ENCODE measurements around the gene EFCAB6. TPM values are rescaled to one million over a fixed set of nuclear protein-coding genes. Genes with fewer than 3 reads are reported as not detected.
A peak's percentile ranks its signal among the peaks of the same experiment; 100 is the strongest.

Gene EFCAB6
- total and polyA plus RNA-seq, 7 donors, result 0.45 to 5.7 (median 1.8) TPM

DNA sequence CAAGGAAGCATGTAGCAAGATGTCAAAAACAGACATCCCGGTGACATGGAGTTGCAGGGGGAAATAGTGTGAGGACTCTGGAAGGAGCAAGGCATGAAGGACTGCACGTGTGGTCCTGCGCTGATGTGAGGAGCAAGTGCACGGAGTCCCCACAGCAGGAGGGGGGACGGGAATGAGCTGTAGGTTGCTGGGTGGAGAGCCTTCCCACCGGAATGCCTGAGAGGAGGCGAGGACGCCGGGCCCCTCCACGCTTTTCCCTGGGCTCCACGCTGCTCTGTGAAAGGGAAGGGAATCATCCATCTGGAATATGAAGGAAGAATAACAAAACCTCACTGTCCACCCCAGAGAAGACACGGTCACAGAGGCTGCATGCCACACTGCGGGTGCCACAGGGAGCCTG lies 23.6 kb upstream of the EFCAB6 start:
- WGBS, 2 donors, result 85 to 93% methylated on average over 13 of the region's 13 CpGs
- intact Hi-C loops (cut with DNase I), result no loop called here
- TF ChIP-seq, protein P1, sequence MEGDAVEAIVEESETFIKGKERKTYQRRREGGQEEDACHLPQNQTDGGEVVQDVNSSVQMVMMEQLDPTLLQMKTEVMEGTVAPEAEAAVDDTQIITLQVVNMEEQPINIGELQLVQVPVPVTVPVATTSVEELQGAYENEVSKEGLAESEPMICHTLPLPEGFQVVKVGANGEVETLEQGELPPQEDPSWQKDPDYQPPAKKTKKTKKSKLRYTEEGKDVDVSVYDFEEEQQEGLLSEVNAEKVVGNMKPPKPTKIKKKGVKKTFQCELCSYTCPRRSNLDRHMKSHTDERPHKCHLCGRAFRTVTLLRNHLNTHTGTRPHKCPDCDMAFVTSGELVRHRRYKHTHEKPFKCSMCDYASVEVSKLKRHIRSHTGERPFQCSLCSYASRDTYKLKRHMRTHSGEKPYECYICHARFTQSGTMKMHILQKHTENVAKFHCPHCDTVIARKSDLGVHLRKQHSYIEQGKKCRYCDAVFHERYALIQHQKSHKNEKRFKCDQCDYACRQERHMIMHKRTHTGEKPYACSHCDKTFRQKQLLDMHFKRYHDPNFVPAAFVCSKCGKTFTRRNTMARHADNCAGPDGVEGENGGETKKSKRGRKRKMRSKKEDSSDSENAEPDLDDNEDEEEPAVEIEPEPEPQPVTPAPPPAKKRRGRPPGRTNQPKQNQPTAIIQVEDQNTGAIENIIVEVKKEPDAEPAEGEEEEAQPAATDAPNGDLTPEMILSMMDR (IDR thresholded peaks at IDR 0.05), result no peak
- no peak for TF ChIP-seq EP300 (IDR thresholded peaks at IDR 0.05)
- no peak for TF ChIP-seq POLR2AphosphoS5 (IDR thresholded peaks at IDR 0.05)
- no peak for TF ChIP-seq POLR2A (IDR thresholded peaks at IDR 0.05)
- no peak overlapping the region for H3K27ac ChIP-seq
- no peak for DNase-seq
- H3K4me1 ChIP-seq, result no peaks in the 10 kb centered on the region
- no peaks in the 10 kb centered on the region for H3K36me3 ChIP-seq
- H3K27me3 ChIP-seq, result peaks cover 0 to 17% (median 0%) of the 10 kb centered on the region in 3 donors
- no peaks in the 10 kb centered on the region for H3K9me3 ChIP-seq
- H3K4me3 ChIP-seq, result no peak overlapping the region

DNA sequence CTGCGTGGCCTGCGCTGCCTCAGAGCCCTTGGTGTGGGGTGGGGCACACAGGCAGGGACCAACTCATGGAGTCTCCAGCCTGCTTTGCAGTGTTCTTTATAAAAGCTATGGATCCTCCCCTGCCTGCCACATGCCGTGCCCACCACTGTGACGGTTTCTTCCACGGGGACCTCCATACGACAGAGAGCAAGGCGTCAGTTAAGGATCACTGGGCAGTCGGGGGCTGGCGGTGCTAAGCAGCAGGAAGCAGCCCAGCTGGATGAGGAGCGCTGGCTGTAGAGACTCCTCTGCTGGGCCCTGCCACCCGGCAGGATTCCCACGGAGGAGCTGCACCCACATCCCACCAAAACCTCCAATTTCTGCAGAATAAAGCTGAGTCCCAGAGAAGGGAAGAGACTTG lies 23.1 kb upstream of the EFCAB6 start:
- no peak for DNase-seq
- H3K9me3 ChIP-seq, result no peaks in the 10 kb centered on the region
- intact Hi-C loops (cut with DNase I), result no loop called here
- H3K36me3 ChIP-seq, result no peaks in the 10 kb centered on the region
- WGBS, 2 donors, result 72 to 74% methylated on average over 12 of the region's 12 CpGs
- H3K27ac ChIP-seq, result no peak overlapping the region
- no peak for TF ChIP-seq POLR2A (IDR thresholded peaks at IDR 0.05)
- TF ChIP-seq EP300 (IDR thresholded peaks at IDR 0.05), result no peak
- TF ChIP-seq, protein P1 (IDR thresholded peaks at IDR 0.05), result no peak
- no peak for TF ChIP-seq POLR2AphosphoS5 (IDR thresholded peaks at IDR 0.05)
- no peak overlapping the region for H3K4me3 ChIP-seq
- H3K4me1 ChIP-seq, result no peaks in the 10 kb centered on the region
- H3K27me3 ChIP-seq, result peaks cover 0 to 17% (median 0%) of the 10 kb centered on the region in 3 donors

DNA sequence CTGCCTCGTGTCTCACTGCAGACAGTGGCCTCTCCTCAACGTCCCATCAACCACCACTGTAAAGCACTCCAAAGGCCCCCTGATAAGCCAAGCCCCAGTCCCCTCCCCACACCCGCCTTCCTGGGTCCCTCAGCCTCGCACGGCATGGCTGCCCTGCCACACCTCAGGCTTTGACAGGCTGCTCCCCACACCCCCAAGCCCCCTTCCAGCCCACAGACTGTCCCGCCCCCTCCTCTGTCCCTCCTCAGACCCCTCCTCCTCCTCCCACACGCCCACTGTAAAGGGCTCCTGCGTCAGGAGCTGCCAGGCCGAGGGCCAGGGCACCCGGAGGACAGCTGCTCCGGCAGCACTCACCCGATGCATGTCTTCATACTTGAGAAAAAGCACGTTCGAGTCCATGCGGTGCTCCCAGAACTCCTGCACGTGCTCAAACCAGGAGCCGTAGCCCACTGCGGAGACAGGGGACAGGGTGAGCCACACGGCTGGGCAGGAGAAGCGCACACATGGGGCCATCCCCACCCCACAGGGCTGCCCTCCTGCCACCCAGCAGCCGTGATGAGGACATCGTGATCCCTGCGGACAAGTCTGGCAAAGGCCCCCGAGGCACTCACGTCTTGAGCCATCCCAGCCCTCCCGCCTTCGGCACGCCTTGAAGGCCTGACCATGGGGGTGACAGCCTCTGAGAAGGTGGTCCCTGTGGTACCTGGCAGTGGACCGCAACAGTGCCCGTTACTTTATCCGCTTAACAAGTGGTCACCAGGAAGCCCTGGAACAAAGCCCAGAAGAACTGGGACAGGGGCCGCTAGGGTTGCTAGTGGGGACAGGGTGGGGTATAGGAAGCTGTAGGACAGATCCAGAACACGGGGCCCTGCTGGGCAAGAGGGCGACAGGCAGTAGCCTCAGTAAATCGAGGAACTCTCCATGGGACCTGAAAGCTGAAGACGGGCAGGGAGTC lies 21.5 kb upstream of the EFCAB6 start:
- H3K27me3 ChIP-seq, result peaks cover 0 to 17% (median 0%) of the 10 kb centered on the region in 3 donors
- peak; percentile 36 for DNase-seq
- no peak overlapping the region for H3K4me3 ChIP-seq
- no peak for TF ChIP-seq EP300 (IDR thresholded peaks at IDR 0.05)
- no peak for TF ChIP-seq POLR2AphosphoS5 (IDR thresholded peaks at IDR 0.05)
- TF ChIP-seq, protein P1 (IDR thresholded peaks at IDR 0.05), result no peak
- no peak for TF ChIP-seq POLR2A (IDR thresholded peaks at IDR 0.05)
- 71 to 83% methylated on average over 36 of the region's 36 CpGs for WGBS, 2 donors
- no peak overlapping the region for H3K27ac ChIP-seq
- no peaks in the 10 kb centered on the region for H3K36me3 ChIP-seq
- H3K9me3 ChIP-seq, result no peaks in the 10 kb centered on the region
- intact Hi-C loops (cut with DNase I), result no loop called here
- no peaks in the 10 kb centered on the region for H3K4me1 ChIP-seq

DNA sequence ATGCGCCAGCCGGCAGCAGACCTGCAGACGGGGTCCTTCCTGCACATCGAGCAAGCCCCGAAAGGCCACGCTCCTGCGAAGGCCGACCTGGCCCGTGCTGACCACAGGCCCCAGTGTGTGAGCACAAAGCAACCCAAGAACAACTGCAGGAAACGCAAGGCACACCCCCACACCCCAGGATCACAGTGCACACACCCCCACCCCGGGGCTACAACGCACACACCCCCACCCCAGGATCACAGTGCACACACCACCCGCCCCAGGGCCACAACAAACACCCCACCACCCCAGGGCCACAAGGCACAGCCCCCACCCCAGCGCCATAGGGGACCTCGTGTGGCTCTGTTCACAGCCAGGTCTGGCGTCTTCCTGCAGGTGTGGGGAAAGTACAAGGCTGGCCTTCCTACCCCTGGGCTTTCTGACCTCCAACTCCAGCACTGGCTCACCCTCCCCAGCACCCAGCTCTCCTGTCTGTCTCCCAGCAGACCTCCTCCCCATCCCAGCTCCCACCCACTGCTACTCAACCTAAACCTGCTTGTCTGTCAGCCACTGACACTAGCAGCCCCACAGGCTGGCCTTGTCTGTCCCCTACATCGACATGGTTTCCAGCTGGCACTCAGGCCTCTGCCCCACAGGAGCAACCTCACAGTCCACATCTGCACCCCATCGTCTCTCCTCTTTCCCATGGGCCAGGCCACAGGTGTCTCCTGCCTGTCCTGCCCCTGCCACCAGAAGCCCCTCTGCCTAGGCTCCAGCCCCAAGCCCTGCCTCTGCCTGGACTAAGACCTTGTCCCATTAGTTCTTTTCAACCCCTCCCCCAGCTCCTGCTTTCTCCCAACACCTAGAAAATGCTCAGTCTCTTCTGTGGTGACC lies 20.5 kb upstream of the EFCAB6 start:
- TF ChIP-seq POLR2A (IDR thresholded peaks at IDR 0.05) (no peak), POLR2AphosphoS5 (IDR thresholded peaks at IDR 0.05) (no peak), EP300 (IDR thresholded peaks at IDR 0.05) (no peak)
- TF ChIP-seq, protein P1 (IDR thresholded peaks at IDR 0.05), result no peak
- H3K4me3 ChIP-seq, result no peak overlapping the region
- H3K4me1 ChIP-seq, result peaks cover 0 to 5% (median 1%) of the 10 kb centered on the region in 4 donors
- peak; percentile 57 for DNase-seq
- intact Hi-C loops (cut with DNase I), result no loop called here
- 88 to 90% methylated on average over 18 of the region's 18 CpGs for WGBS, 2 donors
- no peak overlapping the region for H3K27ac ChIP-seq
- H3K36me3 ChIP-seq, result no peaks in the 10 kb centered on the region
- H3K27me3 ChIP-seq, result peaks cover 0 to 17% (median 0%) of the 10 kb centered on the region in 3 donors
- no peaks in the 10 kb centered on the region for H3K9me3 ChIP-seq
